Spleen (tissue), 11 donors: ENCODE data around the gene DTNB. TPM values are rescaled to one million over a fixed set of nuclear protein-coding genes. Genes with fewer than 3 reads are reported as not detected.
"Not testable (repeated sequence)": the region's sequence is repeated elsewhere in the genome, so short reads cannot be mapped to it uniquely, and the experiment has no call there.

Source experiments
- DNase-seq: peaks from one replicate; pipeline ENCODE4 v3.0.0-alpha.2; 2020
- H3K27ac ChIP-seq, 8 donors: fragments of 200-600 bp; sonication (generic) in 7 of 8; 1 replicate in 4 of 8; 2 replicates in 4 of 8; pipeline versions ENCODE4 v1.5.0 to v1.8.0; 2016 to 2021; ENCODE audit warnings: inconsistent platforms in 4 of 8, mild to moderate bottlenecking in 4 of 8, moderate library complexity in 1 of 8
- H3K27me3 ChIP-seq, 7 donors: fragments of 200-600 bp; sonication (generic) in 6 of 7; replicated peaks in 1 of 7; 1 replicate in 4 of 7; 2 replicates in 3 of 7; pipeline versions ENCODE4 v1.5.0 to v1.8.0; 2016 to 2021; ENCODE audit warnings: inconsistent platforms in 3 of 7, mild to moderate bottlenecking in 1 of 7
- H3K36me3 ChIP-seq, 6 donors: fragments of 200-600 bp; sonication (generic) in 5 of 6; 1 replicate in 4 of 6; 2 replicates in 2 of 6; pipeline versions ENCODE4 v1.5.0 to v1.8.0; 2016 to 2021; ENCODE audit warnings: inconsistent platforms in 2 of 6
- H3K4me1 ChIP-seq, 6 donors: fragments of 200-600 bp; sonication (generic) in 5 of 6; 1 replicate in 3 of 6; 2 replicates in 3 of 6; pipeline versions ENCODE4 v1.5.0 to v1.8.0; 2016 to 2021; ENCODE audit warnings: inconsistent platforms in 3 of 6
- H3K4me3 ChIP-seq, 8 donors: fragments of 200-600 bp; sonication (generic) in 7 of 8; 1 replicate in 4 of 8; 2 replicates in 4 of 8; pipeline versions ENCODE4 v1.5.0 to v1.8.0; 2016 to 2021; ENCODE audit warnings: inconsistent platforms in 4 of 8, mild to moderate bottlenecking in 4 of 8, moderate library complexity in 2 of 8
- H3K9me3 ChIP-seq, 8 donors: fragments of 200-600 bp; sonication (generic) in 7 of 8; 1 replicate in 4 of 8; 2 replicates in 4 of 8; pipeline versions ENCODE4 v1.5.0 to v1.8.0; 2016 to 2021; ENCODE audit warnings: inconsistent platforms in 4 of 8
- CTCF ChIP-seq, 11 experiments: fragments of 200-600 bp in 7 of 11; fragments of 450-650 bp in 4 of 11; sonication (generic) in 4 of 11; IDR thresholded peaks in 8 of 11; conservative IDR thresholded peaks in 3 of 11; 1 replicate in 7 of 11; 2 replicates in 4 of 11; pipeline versions ENCODE4 v1.4.0 to v1.8.0; 2016 to 2021; ENCODE audit warnings: antibody characterized with exemption in 11 of 11, inconsistent platforms in 4 of 11, mild to moderate bottlenecking in 1 of 11
- POLR2A ChIP-seq, 3 donors: fragments of 450-650 bp; IDR thresholded peaks; one replicate each; pipeline ENCODE4 v1.5.1; 2017; ENCODE audit warnings: antibody characterized with exemption in 3 of 3, mild to moderate bottlenecking in 1 of 3
- POLR2AphosphoS5 ChIP-seq, 3 donors: sonication (generic); formaldehyde crosslinking; IDR thresholded peaks; one replicate each; pipeline ENCODE4 v1.5.1; 2017; ENCODE audit warnings: antibody characterized with exemption in 3 of 3
- WGBS, 5 donors: extraction: QIAGEN DNeasy Blood & Tissue Kit in 3 of 5; methylation state at CpG; one replicate each; pipeline versions ENCODE4 v1.1.5 to v1.1.7; 2013 to 2018; 5-methylcytosine and 5-hydroxymethylcytosine counted together
- intact Hi-C: fragments of 100-400 bp; cut with DNase I; formaldehyde crosslinking; loops from one replicate; pipeline ENCODE4 v1.15.0; 2023; ENCODE audit warnings: low total_unique reads
- polyA plus RNA-seq, 3 donors: library from polyadenylated mRNA; stranded (reverse); fragments of 200-250 nt; gene quantifications; one replicate each; pipeline ENCODE4 v1.2.1, GENCODE V29; 2013
- total RNA-seq, 7 donors: library from RNA; depleted of rRNA in 3 of 7; stranded (reverse); fragments of >200 nt in 3 of 7; fragmentation: NEBNext Ultra II Directional in 4 of 7; extraction: Animal tissue kit (Norgen Biotek cat#: 25700) in 4 of 7; gene quantifications; one replicate each; pipeline versions ENCODE4 v1.1.0 to v1.2.1, GENCODE V29; 2016 to 2021
- donor health status: healthy with polysubstance abuse.
- donor health status: DM: no; HTN: no; CAD: no; lungs with moderate emphysema.
- donor health status: DM: no; HTN: no; CAD: no.
- donor health status: Bipolar disorder and iron deficiency.
- donor health status: healthy.
- donor health status: DM: no; HTN: no; CAD: no.
- donor health status: DM: yes; HTN: yes; CAD: no.

The DTNB gene
- total and polyA plus RNA-seq, 10 donors: 4.5 to 28.9 (median 20.4) TPM

GRCh38 chr2:25534455-25534854 lies 138.9 kb downstream of the DTNB start:
- H3K27ac ChIP-seq: no peak overlapping the region
- WGBS, 5 donors: 97 to 98% (median 98%) methylated on average over 14 to 26 of the region's 26 CpGs
- intact Hi-C loops: no loop called here
- no peaks in the 10 kb centered on the region for H3K27me3 ChIP-seq
- H3K9me3 ChIP-seq: peaks cover 0 to 13% (median 0%) of the 10 kb centered on the region in 8 donors
- H3K36me3 ChIP-seq: peaks cover 0 to 28% (median 0%) of the 10 kb centered on the region in 6 donors
- TF ChIP-seq POLR2AphosphoS5 (IDR thresholded peaks at IDR 0.05) (no peak), CTCF (IDR thresholded peaks at IDR 0.05 in 8 of 11, conservative IDR thresholded peaks at IDR 0.05 in 3 of 11) (no peak)
- H3K4me1 ChIP-seq: no peaks in the 10 kb centered on the region
- no peak for DNase-seq
- no peak overlapping the region for H3K4me3 ChIP-seq

- DNase-seq, H3K4me3 ChIP-seq, H3K27ac ChIP-seq, H3K4me1 ChIP-seq, intact Hi-C loops, H3K27me3 ChIP-seq: not testable (repeated sequence)
- whole genome bisulfite sequencing, 5 donors: 90 to 94% (median 93%) methylated on average over 5 of the region's 5 CpGs
- Histone ChIP-seq H3K9me3 (peaks cover 0 to 13% (median 0%) of the 10 kb centered on the region in 8 donors), H3K36me3 (peaks cover 0 to 28% (median 0%) of the 10 kb centered on the region in 6 donors)
Observed at GRCh38 chr2:25533771-25534170, 139.6 kb downstream of the DTNB start.

- Histone ChIP-seq H3K4me3 (no peak overlapping the region), H3K36me3 (peaks cover 0 to 28% (median 0%) of the 10 kb centered on the region in 6 donors), H3K27me3 (no peaks in the 10 kb centered on the region), H3K9me3 (peaks cover 0 to 13% (median 0%) of the 10 kb centered on the region in 8 donors), H3K27ac (no peak overlapping the region), H3K4me1 (no peaks in the 10 kb centered on the region)
- 79 to 92% (median 89%) methylated on average over 2 of the region's 2 CpGs for WGBS, 5 donors
- intact Hi-C loops: no loop called here
- TF ChIP-seq POLR2A (IDR thresholded peaks at IDR 0.05): no peak
- TF ChIP-seq POLR2AphosphoS5 (IDR thresholded peaks at IDR 0.05): no peak
- TF ChIP-seq CTCF (IDR thresholded peaks at IDR 0.05 in 8 of 11, conservative IDR thresholded peaks at IDR 0.05 in 3 of 11): no peak
- DNase-seq: no peak
Observed at GRCh38 chr2:25532521-25532920, 140.9 kb downstream of the DTNB start.

- Histone ChIP-seq H3K9me3 (no peaks in the 10 kb centered on the region), H3K27me3 (no peaks in the 10 kb centered on the region), H3K36me3 (peaks cover 0 to 10% (median 0%) of the 10 kb centered on the region in 6 donors), H3K27ac (no peak overlapping the region), H3K4me3 (no peak overlapping the region), H3K4me1 (no peaks in the 10 kb centered on the region)
- WGBS, 5 donors: 82 to 97% (median 95%) methylated on average over 3 of the region's 3 CpGs
- intact Hi-C loops: loop anchor here (10.0 kb wide), 1 partner anchor 164 kb away; no protein-coding TSS in a partner anchor
- DNase-seq: no peak
- TF ChIP-seq CTCF (IDR thresholded peaks at IDR 0.05 in 8 of 11, conservative IDR thresholded peaks at IDR 0.05 in 3 of 11) (no peak), POLR2A (IDR thresholded peaks at IDR 0.05) (no peak), POLR2AphosphoS5 (IDR thresholded peaks at IDR 0.05) (no peak)
Observed at GRCh38 chr2:25529034-25529433, 144.3 kb downstream of the DTNB start.

- 92 to 97% (median 94%) methylated on average over 4 of the region's 4 CpGs for WGBS, 5 donors
- Histone ChIP-seq H3K36me3 (peaks cover 0 to 10% (median 0%) of the 10 kb centered on the region in 6 donors), H3K27ac (no peak overlapping the region), H3K4me3 (no peak overlapping the region), H3K4me1 (no peaks in the 10 kb centered on the region), H3K9me3 (no peaks in the 10 kb centered on the region), H3K27me3 (no peaks in the 10 kb centered on the region)
- no peak for DNase-seq
- TF ChIP-seq POLR2AphosphoS5 (IDR thresholded peaks at IDR 0.05) (no peak), POLR2A (IDR thresholded peaks at IDR 0.05) (no peak), CTCF (IDR thresholded peaks at IDR 0.05 in 8 of 11, conservative IDR thresholded peaks at IDR 0.05 in 3 of 11) (no peak)
- intact Hi-C loops: loop anchor here (10.0 kb wide), 1 partner anchor 163 kb away; no protein-coding TSS in a partner anchor
Observed at GRCh38 chr2:25528173-25528572, 145.2 kb downstream of the DTNB start.
